Effector memory CD8-positive, alpha-beta T cell (primary cell): ENCODE data around the gene C16orf87.
"Not testable (repeated sequence)": the region's sequence is repeated elsewhere in the genome, so short reads cannot be mapped to it uniquely, and the experiment has no call there.

ENCODE experiments used
- ATAC-seq: fragments of 150-1000 bp; cut with Tn5 transposase; replicated peaks from 2 replicates; pipeline ENCODE4 v1.10.0; 2021; ENCODE audit warnings: mild to moderate bottlenecking, moderate library complexity
- DNase-seq, 3 experiments: peaks; one replicate each; pipeline ENCODE4 v3.0.0; 2021
- H3K27ac Mint-ChIP-seq, 2 donors: one replicate each; pipeline ENCODE4 v1.8.0; 2022; ENCODE audit warnings: mild to moderate bottlenecking in 2 of 2, mixed read lengths in 2 of 2, moderate library complexity in 2 of 2
- H3K27me3 Mint-ChIP-seq, 2 donors: one replicate each; pipeline ENCODE4 v1.8.0; 2022; ENCODE audit warnings: mixed read lengths in 2 of 2
- H3K36me3 Mint-ChIP-seq: one replicate; pipeline ENCODE4 v1.8.0; 2022; ENCODE audit warnings: mild to moderate bottlenecking, moderate library complexity, mixed read lengths; ENCODE audit not compliant: insufficient read depth
- H3K4me1 Mint-ChIP-seq, 2 donors: one replicate each; pipeline ENCODE4 v1.8.0; 2022; ENCODE audit warnings: low read depth in 2 of 2, mixed read lengths in 2 of 2
- H3K4me3 Mint-ChIP-seq, 2 donors: one replicate each; pipeline ENCODE4 v1.8.0; 2022; ENCODE audit warnings: mild to moderate bottlenecking in 2 of 2, mixed read lengths in 2 of 2, moderate library complexity in 2 of 2
- H3K9me3 Mint-ChIP-seq, 2 donors: one replicate each; pipeline ENCODE4 v1.8.0; 2022; ENCODE audit warnings: mixed read lengths in 2 of 2

C16orf87 gene

DNA sequence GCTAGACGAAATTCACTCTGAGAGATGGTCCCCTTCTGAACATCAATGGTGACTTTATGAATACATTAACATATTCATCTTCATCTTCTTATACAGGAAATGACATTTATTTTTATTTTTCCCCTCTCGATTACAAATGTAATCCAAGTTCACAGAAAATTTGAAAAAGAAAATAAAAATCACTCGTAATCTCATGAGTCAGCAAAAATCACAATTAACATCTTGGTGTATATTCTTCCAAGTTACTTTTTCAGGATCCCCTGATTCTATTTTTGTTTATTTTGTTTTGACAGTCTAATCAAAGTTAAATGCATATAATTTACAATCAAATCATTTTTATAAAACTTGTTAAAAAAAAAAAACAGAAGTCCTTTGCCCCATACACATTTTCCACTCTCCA, 27.6 kb downstream of the C16orf87 start:
- DNase-seq (no peak), ATAC-seq (no peak)
- Mint-ChIP-seq H3K27ac (no peak overlapping the region), H3K4me1 (peaks cover 4 to 5% of the 10 kb centered on the region in 2 donors), H3K4me3 (no peak overlapping the region), H3K9me3 (no peaks in the 10 kb centered on the region), H3K27me3 (no peaks in the 10 kb centered on the region), H3K36me3 (peaks cover 11% of the 10 kb centered on the region)

DNA sequence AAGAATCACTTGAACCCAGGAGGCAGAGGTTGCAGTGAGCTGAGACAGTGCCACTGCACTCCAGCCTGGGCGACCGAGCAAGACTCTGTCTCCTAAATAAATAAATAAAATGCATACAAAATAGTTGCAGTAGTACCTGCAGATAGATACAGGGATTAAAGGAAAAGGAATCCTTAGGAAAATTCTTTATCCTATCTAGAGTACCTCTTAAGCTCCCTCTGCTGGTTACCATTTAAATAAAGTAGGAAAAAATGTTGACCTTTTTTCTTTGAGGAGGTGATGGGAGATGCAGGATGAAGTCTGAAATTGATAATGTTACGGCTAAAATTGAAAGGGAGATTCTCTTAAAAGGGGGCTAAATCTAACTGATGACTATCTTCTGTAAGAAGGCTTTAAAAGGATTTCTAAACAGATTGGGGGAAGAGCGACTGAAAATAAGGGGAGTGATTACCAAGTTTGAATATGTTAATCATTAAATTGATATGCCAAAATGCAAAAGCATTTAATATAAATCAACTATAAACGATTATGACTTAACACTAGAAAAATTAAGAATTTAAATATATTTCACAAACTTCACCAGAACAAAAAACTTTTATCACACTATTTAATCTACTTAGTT, 29.4 kb downstream of the C16orf87 start:
- ATAC-seq (no peak), DNase-seq (no peak)
- Mint-ChIP-seq H3K27ac (no peak overlapping the region), H3K4me3 (no peak overlapping the region), H3K27me3 (no peaks in the 10 kb centered on the region), H3K4me1 (no peaks in the 10 kb centered on the region), H3K9me3 (peaks cover 0 to 3% of the 10 kb centered on the region in 2 donors), H3K36me3 (peaks cover 15% of the 10 kb centered on the region)

DNA sequence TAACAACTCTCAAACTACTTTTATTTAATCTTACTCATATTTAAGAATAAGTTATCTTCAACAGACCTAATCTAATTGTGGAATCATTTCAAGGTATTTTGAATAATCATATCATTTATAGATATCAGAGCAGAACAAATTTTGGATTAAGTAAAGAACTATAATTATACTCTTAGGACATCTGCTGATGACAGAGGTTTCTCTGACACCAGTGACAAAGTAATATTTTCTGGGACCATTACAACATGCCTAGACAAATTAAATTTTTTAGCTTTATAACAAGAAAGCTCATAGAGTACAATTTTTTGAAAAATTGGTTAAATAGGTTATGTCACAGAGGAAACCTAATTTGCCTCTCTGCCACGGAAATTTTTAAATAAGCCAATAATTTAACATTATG, 30.5 kb downstream of the C16orf87 start:
- no peaks in the 10 kb centered on the region for H3K4me1 Mint-ChIP-seq
- DNase-seq (no peak), ATAC-seq (no peak)
- peaks cover 0 to 3% of the 10 kb centered on the region in 2 donors for H3K9me3 Mint-ChIP-seq
- peaks cover 10% of the 10 kb centered on the region for H3K36me3 Mint-ChIP-seq
- H3K27me3 Mint-ChIP-seq, result no peaks in the 10 kb centered on the region
- H3K27ac Mint-ChIP-seq, result no peak overlapping the region
- H3K4me3 Mint-ChIP-seq, result no peak overlapping the region

DNA sequence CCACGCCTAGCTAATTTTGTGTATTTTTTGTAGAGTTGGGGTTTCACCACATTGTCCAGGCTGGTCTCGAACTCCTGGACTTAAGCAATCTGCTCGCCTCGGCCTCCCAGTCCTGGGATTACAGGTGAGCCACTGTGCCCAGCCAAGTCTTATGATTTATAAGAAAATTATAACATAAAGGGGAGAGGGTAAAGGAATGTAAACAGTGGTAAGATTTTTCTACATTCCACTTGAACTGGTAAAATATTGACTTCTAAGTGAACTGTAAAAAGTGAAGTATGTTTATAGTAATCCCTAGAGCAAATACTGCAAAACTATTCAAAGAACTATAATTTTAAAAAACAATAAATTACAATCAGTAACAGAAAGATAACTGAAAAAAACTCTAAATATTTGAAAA, 33.5 kb downstream of the C16orf87 start:
- H3K9me3 Mint-ChIP-seq, result peaks cover 0 to 7% of the 10 kb centered on the region in 2 donors
- H3K36me3 Mint-ChIP-seq, result peaks cover 10% of the 10 kb centered on the region
- no peak overlapping the region for H3K27ac Mint-ChIP-seq
- H3K27me3 Mint-ChIP-seq, result no peaks in the 10 kb centered on the region
- H3K4me1 Mint-ChIP-seq, result no peaks in the 10 kb centered on the region
- DNase-seq (no peak), ATAC-seq (no peak)
- H3K4me3 Mint-ChIP-seq, result no peak overlapping the region

DNA sequence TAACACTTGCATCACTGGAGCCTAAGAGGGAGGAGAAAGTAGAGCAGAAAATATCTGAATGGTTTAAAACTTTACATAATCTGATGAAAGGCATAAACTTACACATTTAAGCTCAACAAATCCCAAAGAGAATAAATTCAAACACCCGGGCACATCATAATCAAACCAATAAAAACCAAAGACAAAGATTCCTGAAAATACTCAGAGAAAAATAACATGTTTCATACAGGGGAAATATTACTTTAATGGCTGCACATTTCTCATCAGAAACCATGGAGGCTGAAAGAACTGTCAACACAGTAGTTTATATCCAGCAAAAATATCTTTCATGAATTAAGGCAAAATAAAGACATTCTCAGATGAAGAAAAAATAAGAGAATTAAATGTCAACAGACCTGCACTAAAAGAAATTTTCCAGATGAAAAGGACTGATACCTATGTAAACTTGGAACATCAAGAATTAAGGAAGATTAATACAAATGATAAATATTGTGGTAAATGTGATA, 34.2 kb downstream of the C16orf87 start:
- Mint-ChIP-seq H3K4me3 (no peak overlapping the region), H3K27me3 (no peaks in the 10 kb centered on the region), H3K27ac (no peak overlapping the region), H3K9me3 (peaks cover 0 to 7% of the 10 kb centered on the region in 2 donors), H3K36me3 (peaks cover 6% of the 10 kb centered on the region), H3K4me1 (no peaks in the 10 kb centered on the region)
- DNase-seq (no peak), ATAC-seq (no peak)

DNA sequence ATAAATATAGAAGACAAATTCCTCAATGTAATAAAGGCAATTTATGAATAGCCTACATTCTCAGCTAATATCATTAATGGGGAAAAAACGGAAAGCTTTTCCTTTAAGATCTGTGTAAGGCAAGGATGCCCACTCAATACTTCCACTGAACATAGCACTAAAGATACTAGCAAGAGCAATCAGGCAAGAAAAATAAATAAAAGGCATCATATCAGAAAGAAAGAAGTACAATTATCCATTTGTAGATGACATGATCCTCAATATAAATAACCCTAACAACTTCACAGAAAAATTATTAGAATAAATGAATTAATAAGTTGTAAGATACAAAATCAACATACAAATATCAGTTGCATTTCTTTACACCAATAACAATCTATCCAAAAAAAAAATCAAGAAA, 37.1 kb downstream of the C16orf87 start:
- H3K27me3 Mint-ChIP-seq, result no peaks in the 10 kb centered on the region
- no peak for ATAC-seq
- H3K27ac Mint-ChIP-seq, result no peak overlapping the region
- peaks cover 0 to 7% of the 10 kb centered on the region in 2 donors for H3K9me3 Mint-ChIP-seq
- peaks cover 4% of the 10 kb centered on the region for H3K36me3 Mint-ChIP-seq
- H3K4me3 Mint-ChIP-seq, result no peak overlapping the region
- H3K4me1 Mint-ChIP-seq, result peaks cover 10 to 12% of the 10 kb centered on the region in 2 donors
- DNase-seq, result no peak

DNA sequence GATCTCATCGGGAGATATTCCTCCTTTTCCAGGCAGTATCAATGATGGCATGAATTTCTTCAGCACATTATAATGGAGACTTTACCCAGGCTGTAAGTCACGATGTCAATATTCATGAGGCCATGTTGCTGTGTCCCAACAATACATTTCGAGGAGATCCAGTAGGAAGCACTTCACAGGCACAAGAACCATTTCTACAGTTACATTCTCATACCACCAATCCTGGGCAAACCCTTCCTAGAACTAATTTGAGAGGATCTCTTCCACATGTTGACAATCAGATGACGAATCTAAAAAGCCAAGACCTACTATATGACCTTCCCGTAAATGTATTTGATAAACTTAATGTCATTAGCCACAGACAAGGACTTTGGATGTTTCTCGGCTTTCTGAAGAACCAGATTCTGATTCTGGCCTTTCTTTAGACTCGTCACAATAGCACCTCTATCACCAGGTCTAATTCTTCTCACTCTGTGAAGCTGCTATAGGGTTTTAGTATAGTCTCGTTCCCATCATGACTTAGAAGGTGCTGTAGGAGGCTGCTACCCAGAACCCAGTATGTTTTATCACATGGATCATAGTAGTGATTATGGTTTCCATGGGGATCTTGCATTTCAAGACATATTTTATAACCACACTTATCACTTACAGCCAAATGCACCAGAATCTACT, 40.2 kb downstream of the C16orf87 start:
- Mint-ChIP-seq H3K4me1 (peaks cover 10 to 12% of the 10 kb centered on the region in 2 donors), H3K9me3 (peaks cover 4 to 9% of the 10 kb centered on the region in 2 donors), H3K4me3 (peak overlapping the region; percentile 81 to 82), H3K27ac (peak overlapping the region in 1 of 2 donors; percentile 81), H3K36me3 (no peaks in the 10 kb centered on the region), H3K27me3 (no peaks in the 10 kb centered on the region)
- no peak for DNase-seq
- no peak for ATAC-seq

DNA sequence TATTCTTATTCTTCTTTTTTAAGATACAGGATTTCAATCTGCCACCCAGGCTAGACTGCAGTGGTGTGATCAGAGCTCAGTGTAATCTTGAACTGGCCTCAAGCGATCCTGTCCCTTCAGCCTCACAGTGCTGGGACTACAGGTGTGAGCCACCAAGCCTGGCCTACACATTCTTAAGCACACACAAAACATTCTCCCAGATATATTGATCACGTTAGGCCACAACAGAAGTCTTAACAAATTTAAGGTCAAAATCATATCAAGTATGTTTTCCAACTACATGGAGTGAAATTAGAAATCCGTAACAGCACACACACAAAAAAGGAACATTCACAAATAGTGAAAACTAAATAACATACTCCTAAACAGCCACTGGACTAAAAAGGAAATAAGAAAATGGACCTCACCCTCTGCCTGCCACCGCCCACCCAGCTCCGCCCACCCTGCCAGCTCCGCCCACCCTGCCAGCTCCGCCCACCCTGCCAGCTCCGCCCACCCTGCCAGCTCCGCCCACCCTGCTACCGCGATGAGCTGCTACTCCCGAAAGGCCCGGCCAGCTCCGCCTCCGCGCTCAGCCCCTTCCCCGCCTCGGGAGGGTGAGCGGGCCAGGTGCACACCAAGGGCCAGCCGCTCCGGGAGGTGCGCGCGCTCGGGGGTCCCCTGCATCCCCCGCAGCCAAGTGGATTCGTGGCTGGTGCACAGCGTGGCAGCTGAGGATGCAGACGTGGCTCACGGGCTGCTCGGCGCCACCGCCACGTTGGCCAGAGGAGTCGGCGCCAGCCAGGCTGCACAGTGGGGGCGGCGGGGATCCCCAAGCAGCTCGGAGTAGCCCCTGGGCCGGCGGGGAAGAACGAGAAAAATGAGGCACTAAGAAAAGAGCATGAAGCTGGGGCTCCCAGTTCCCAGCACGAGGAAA, 41.2 kb downstream of the C16orf87 start:
- Mint-ChIP-seq H3K27ac (peak overlapping the region; percentile 63 to 81), H3K36me3 (no peaks in the 10 kb centered on the region), H3K27me3 (no peaks in the 10 kb centered on the region), H3K4me1 (peaks cover 10 to 12% of the 10 kb centered on the region in 2 donors), H3K9me3 (peaks cover 4 to 12% of the 10 kb centered on the region in 2 donors), H3K4me3 (peak overlapping the region; percentile 81 to 82)
- DNase-seq, result peak; percentile 64 to 67 (median 65)
- ATAC-seq, result peak; percentile 95

DNA sequence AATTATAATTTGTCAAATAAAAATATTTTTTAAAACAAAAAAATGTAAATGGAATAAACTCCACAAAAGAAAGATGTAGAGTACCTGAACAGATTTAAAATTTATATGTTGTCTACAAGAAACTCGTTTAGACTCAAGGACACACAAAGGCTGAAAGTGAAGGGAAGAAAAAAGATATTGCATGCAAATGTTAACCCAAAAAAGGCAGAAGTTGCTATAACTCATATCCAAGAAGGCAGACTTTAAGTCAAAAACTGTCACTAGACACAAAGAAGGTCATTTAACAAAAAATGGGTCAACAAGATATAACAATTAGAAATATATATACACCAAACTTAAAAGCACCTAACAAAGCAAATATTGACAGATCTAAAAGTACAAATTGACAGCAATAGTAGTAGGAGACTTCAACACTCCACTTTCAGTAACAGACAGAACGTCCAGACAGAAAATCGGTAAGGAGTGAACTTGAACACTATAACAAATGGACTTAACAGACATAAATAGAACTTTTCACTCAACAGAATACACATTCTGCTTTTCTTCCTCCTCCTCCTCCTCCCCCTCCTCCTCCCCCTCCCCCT, 42.0 kb downstream of the C16orf87 start:
- Mint-ChIP-seq H3K4me3 (peak overlapping the region in 1 of 2 donors; percentile 81), H3K27ac (no peak overlapping the region), H3K36me3 (no peaks in the 10 kb centered on the region), H3K27me3 (no peaks in the 10 kb centered on the region), H3K4me1 (peaks cover 10 to 12% of the 10 kb centered on the region in 2 donors), H3K9me3 (peaks cover 2 to 12% of the 10 kb centered on the region in 2 donors)
- ATAC-seq, result no peak
- no peak for DNase-seq

DNA sequence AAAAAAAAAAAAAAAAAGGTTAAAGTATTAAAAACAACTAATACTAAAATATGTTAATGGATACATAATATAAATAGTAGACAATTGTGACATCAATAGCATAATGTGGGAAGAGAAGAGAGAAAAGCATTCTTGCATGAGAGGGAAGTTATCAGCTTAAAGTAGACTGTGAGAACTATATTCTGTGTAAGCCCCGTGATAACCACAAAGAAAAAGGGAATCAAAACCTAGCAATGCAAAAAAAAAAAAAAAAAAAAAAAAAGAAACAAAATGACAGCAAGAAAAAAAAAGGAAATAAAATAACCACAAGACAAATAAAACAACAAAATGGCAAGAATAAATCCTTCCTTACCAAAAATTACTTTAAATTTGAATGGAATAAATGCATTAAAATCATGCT, 43.1 kb downstream of the C16orf87 start:
- H3K36me3 Mint-ChIP-seq, result no peaks in the 10 kb centered on the region
- H3K27me3 Mint-ChIP-seq, result no peaks in the 10 kb centered on the region
- no peak overlapping the region for H3K27ac Mint-ChIP-seq
- H3K4me1 Mint-ChIP-seq, result peaks cover 10 to 12% of the 10 kb centered on the region in 2 donors
- H3K9me3 Mint-ChIP-seq, result peaks cover 0 to 12% of the 10 kb centered on the region in 2 donors
- ATAC-seq (no peak), DNase-seq (no peak)
- no peak overlapping the region for H3K4me3 Mint-ChIP-seq

DNA sequence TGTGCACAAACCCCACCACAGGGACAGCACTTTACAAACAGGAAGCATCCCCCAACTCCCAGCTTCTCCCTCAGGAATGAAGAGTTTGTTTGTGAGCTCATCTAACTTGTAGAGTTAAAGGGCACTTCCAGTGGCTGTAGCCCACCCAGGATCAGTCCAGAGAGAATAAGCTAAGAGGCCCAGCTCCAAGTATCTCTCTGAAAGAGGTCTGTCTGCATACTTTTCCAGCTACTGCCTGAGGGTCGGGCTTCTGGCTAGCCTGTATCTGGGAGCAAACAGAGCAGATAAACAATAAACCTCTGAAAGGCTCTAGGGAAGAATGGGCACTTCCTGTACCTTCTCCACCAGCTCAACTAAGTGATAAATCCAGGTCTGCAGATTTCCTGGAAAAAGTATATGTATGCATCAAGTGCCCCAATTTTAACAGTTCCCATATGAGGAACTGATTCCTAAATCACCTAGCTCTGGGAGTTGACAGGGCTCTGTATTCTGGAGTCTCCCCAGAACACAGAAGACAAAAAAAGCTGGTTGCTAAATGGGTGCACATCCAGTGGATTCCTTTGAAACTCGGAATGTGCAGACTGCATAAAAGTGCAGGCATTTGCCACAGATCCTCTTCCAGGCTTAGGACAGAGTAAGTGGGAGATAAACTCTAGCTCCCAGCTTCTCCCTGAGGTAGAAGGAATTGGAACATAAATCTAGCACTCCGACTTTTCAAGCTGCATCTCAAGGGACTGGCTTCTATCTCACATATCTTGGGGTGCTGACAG, 45.7 kb downstream of the C16orf87 start:
- H3K27ac Mint-ChIP-seq, result no peak overlapping the region
- peaks cover 0 to 12% of the 10 kb centered on the region in 2 donors for H3K9me3 Mint-ChIP-seq
- H3K4me3 Mint-ChIP-seq, result no peak overlapping the region
- ATAC-seq, result no peak
- DNase-seq, result no peak
- no peaks in the 10 kb centered on the region for H3K27me3 Mint-ChIP-seq
- H3K36me3 Mint-ChIP-seq, result no peaks in the 10 kb centered on the region
- H3K4me1 Mint-ChIP-seq, result peaks cover 7 to 8% of the 10 kb centered on the region in 2 donors

DNA sequence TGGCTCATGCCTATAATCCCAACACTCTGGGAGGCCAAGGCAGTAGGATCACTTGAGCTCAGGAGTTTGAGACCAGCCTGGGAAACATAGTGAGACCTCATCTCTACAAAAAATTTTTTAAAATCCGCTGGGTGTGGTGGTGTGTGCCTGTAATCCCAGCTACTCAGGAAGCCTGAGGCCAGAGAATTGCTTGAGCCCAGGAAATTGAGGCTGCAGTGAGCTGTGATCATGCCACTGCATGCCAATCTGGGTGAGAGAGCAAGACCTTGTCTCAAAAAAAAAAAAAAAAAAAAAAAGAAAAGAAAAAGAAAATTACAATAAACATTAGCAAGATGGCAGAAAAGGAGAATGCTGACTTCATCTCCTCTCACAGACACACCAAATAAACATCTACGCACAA, 46.4 kb downstream of the C16orf87 start:
- H3K4me3 Mint-ChIP-seq, ATAC-seq, H3K27me3 Mint-ChIP-seq, H3K27ac Mint-ChIP-seq, DNase-seq, H3K4me1 Mint-ChIP-seq, H3K36me3 Mint-ChIP-seq: not testable (repeated sequence)
- H3K9me3 Mint-ChIP-seq, result peaks cover 0 to 12% of the 10 kb centered on the region in 2 donors
